H1 (cell line): ENCODE data around the gene TGM1. TPM values are rescaled to one million over a fixed set of nuclear protein-coding genes. Genes with fewer than 3 reads are reported as not detected.

Source experiments
- ATF2 ChIP-seq: IDR thresholded peaks from 2 replicates; pipeline ENCODE4 v1.6.1; 2012; ENCODE audit warnings: low read length, inconsistent platforms
- JUN ChIP-seq: IDR thresholded peaks from 2 replicates; pipeline ENCODE4 v1.6.1; 2011; ENCODE audit warnings: low read depth, mild to moderate bottlenecking, improper control_type of control experiment, low read length
- PHF8 ChIP-seq: fragments of 200-600 bp; sonication (generic); conservative IDR thresholded peaks from 2 replicates; pipeline ENCODE4 v1.7.1; 2012; ENCODE audit warnings: low read depth, mild to moderate bottlenecking, inconsistent platforms, low read length, moderate library complexity
- POLR2A ChIP-seq, 2 experiments: IDR thresholded peaks; 1 replicate in 1 of 2; 2 replicates in 1 of 2; pipeline ENCODE4 v1.6.1; 2011; ENCODE audit warnings: low read depth in 2 of 2, low read length in 2 of 2, mild to moderate bottlenecking in 2 of 2; ENCODE audit errors: control extremely low read depth in 1 of 2
- SIN3A ChIP-seq, 2 experiments: IDR thresholded peaks in 1 of 2; conservative IDR thresholded peaks in 1 of 2; 2 replicates each; pipeline ENCODE4 v1.6.1; 2011 to 2012; ENCODE audit warnings: low read length in 2 of 2, improper control_type of control experiment in 1 of 2, low read depth in 1 of 2, mild to moderate bottlenecking in 1 of 2
- SP4 ChIP-seq: IDR thresholded peaks from 2 replicates; pipeline ENCODE4 v1.6.1; 2012; ENCODE audit warnings: low read length, inconsistent platforms
- polyA plus RNA-seq, 7 experiments: library from polyadenylated mRNA; depleted of rRNA in 3 of 7; stranded (reverse) in 5 of 7; unstranded in 2 of 7; fragments of >200 nt in 5 of 7; fragments of 200-250 nt in 2 of 7; gene quantifications; 1 replicate in 5 of 7; 2 replicates in 1 of 7; 4 replicates in 1 of 7; pipeline versions ENCODE4 v1.2.1 to v1.2.3, GENCODE V29; 2011 to 2013; ENCODE audit warnings: missing spikeins in 2 of 7, mixed read lengths in 2 of 7
- total RNA-seq: library from RNA; stranded (reverse); fragmentation: NEBNext Ultra II Directional; extraction: Animal tissue kit (Norgen Biotek cat#: 25700); gene quantifications from 2 replicates; pipeline ENCODE4 v1.2.1, GENCODE V29; 2021

The TGM1 gene
- total and polyA plus RNA-seq, 2 of the 8 experiments (the other 6 are each of a cell fraction or from before 2014, with no cell fraction given) = 1.8 to 2.2 TPM

DNA sequence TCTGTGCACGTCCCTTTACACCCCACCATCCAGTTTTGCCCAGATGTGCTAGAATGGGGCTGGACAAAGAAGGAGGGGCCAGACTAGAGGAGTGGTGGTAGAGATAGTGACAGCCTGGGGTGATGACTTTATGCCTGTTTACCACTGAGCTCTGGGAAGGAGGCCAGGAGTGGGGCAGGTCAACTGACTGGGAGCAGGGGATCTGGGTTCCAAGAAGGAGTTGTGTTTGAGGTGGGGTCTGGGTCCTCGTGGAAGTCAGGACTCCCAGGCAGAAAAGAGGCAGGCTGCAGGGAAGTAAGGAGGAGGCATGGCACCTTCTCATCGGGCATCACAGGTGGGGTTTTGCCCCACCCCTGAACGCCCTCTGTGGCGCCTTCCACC, 47.3 kb upstream of the TGM1 start (continued):
- TF ChIP-seq SIN3A (conservative IDR thresholded peaks at IDR 0.05 in 1 of 2, IDR thresholded peaks at IDR 0.05 in 1 of 2; ENCODE audit: low read depth in 1 of 2, low read length in 2 of 2) (no peak), JUN (no peak), PHF8 (no peak), SP4 (no peak), POLR2A (IDR thresholded peaks at IDR 0.05; ENCODE audit: control extremely low read depth in 1 of 2, low read depth in 2 of 2, low read length in 2 of 2) (no peak), ATF2 (no peak)
